ENCODE results near the gene JAKMIP1.

Gene JAKMIP1

GRCh38 chr4:6228158-6229067 is 28.1 kb upstream of the JAKMIP1 start:
- no peak for DNase-seq (ENCODE audit: low read depth)
- no peak for TF ChIP-seq CTCF (conservative IDR thresholded peaks at IDR 0.05; ENCODE audit: low read depth, low read length)
- H3K4me3 ChIP-seq (ENCODE audit: low read length): no peak overlapping the region

GRCh38 chr4:6227412-6228157 is 27.2 kb upstream of the JAKMIP1 start:
- no peak for TF ChIP-seq CTCF (conservative IDR thresholded peaks at IDR 0.05; ENCODE audit: low read depth, low read length)

GRCh38 chr4:6226506-6226905 is 26.2 kb upstream of the JAKMIP1 start:
- no peak for DNase-seq (ENCODE audit: low read depth)
- TF ChIP-seq CTCF (conservative IDR thresholded peaks at IDR 0.05; ENCODE audit: low read depth, low read length): no peak

More at GRCh38 chr4:6227412-6228157, 27.2 kb upstream of the JAKMIP1 start:
- H3K4me3 ChIP-seq (ENCODE audit: low read length): no peak overlapping the region
- DNase-seq (ENCODE audit: low read depth): no peak

GRCh38 chr4:6225469-6225868 is 25.1 kb upstream of the JAKMIP1 start:
- no peak overlapping the region for H3K4me3 ChIP-seq (ENCODE audit: low read length)
- no peak for TF ChIP-seq CTCF (conservative IDR thresholded peaks at IDR 0.05; ENCODE audit: low read depth, low read length)
- DNase-seq (ENCODE audit: low read depth): no peak

More at GRCh38 chr4:6226506-6226905, 26.2 kb upstream of the JAKMIP1 start:
- H3K4me3 ChIP-seq (ENCODE audit: low read length): no peak overlapping the region

DNA sequence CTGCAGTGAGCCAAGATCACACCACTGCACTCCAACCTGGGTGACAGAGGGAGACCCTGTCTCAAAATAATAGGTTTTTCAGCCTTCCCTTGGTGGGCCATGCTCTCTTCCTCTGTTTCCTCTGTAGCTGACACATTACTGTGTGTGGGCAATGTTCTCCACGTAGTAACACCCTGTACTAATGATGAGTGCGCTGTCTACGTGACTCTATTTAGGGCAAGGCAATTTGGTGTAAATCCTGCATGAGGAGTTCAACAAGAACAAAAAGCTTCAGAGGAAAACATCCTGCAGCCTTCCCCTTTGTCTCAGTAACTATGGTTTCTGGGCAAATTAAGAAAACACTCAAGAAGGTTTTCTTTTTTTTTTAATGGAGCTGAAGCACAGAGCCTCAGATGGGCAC is 24.4 kb upstream of the JAKMIP1 start:
- no peak overlapping the region for H3K4me3 ChIP-seq (ENCODE audit: low read length)
- DNase-seq (ENCODE audit: low read depth): no peak
- no peak for TF ChIP-seq CTCF (conservative IDR thresholded peaks at IDR 0.05; ENCODE audit: low read depth, low read length)

DNA sequence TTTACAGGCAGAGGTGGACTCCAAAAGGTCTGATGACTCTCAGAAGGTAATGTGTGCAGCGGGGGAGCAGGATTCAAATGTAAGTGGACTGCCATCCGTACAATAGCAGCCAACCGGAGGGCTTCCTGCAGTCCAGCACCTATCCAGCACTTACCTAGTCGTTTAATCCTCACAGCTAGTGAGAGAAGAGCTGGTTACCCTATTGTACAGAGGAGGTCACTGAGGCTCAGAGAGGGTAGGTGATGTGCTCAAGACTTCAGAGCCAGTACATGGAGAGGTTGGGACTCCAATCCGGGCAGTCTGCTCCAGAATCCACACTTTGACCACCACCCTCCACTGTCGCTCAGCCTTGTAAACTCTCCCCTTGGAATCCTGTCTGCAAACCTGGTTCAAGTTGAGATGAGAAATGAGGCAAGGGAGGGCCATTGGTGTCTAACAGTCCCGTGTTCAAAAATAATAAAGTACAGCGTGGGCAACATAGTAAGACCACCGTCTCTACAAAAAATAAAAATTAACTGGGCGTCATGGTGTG is 22.5 kb upstream of the JAKMIP1 start:
- H3K4me3 ChIP-seq (ENCODE audit: low read length): no peak overlapping the region
- TF ChIP-seq CTCF (conservative IDR thresholded peaks at IDR 0.05; ENCODE audit: low read depth, low read length): no peak
- DNase-seq (ENCODE audit: low read depth): no peak

All from retinal pigment epithelial cell (primary cell).